ENCODE results near the gene IL17REL.
A peak's percentile ranks its signal among the peaks of the same experiment; 100 is the strongest.
"Not testable (repeated sequence)": the region's sequence is repeated elsewhere in the genome, so short reads cannot be mapped to it uniquely, and the experiment has no call there.

IL17REL gene

GRCh38 chr22:49989826-49990225, 22.7 kb downstream of the IL17REL start:
- DNase-seq (ENCODE audit: low read depth): not testable (repeated sequence)

GRCh38 chr22:49986325-49986724, 26.2 kb downstream of the IL17REL start:
- DNase-seq (ENCODE audit: low read depth): no peak

- no peak for DNase-seq (ENCODE audit: low read depth)
Observed at GRCh38 chr22:49983148-49984042, 29.2 kb downstream of the IL17REL start.

GRCh38 chr22:49981799-49982198, 30.8 kb downstream of the IL17REL start:
- DNase-seq (ENCODE audit: low read depth): not testable (repeated sequence)

DNA sequence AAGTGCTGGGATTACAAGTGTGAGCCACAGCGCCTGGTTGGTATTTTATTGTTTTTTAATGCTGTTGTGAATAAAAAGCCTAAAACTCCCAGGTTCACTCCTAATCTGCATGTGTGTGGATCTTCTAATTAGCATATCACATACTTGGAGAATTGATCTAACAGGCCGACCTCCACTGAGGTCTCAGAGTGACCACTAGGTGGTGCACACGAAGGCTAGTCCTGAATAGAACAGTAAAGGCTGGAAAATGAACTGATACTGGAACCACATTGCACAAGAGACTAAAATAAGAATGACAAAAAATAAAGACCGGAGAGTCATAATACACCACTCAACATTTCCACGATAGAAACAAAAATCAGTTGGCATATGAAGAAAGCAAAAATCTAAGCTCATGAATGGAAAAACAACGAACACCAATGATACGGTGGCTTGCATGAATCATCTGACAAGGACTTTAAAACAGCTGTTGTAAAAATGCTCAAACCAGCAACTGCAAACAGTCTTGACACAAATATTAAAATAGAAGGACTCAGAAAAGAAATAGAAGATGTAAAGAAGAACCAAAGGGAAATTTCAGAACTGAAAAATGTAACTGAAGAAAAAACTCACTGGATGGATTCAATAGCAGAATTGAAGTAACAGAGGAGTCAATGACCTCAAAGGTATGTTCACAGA, 32.8 kb downstream of the IL17REL start:
- DNase-seq (ENCODE audit: low read depth): no peak

DNA sequence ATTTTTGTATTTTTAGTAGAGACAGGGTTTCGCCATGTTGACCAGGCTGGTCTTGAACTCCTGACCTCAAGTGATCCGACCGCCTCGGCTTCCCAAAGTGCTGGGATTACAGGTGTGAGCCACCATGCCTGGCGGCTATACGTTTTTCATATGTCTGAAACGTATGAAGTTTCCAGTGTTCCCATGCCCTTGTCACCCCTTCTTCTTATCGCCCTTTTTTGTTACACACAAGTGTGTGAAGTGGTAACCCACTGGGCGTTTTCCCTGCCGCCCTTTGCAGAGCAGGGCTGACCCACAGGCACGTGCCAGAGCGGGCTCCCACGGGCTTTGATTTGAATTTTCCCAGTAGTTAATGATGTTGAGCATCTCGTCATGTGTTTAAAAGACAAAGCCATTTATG, 35.0 kb downstream of the IL17REL start:
- DNase-seq (ENCODE audit: low read depth): no peak

- DNase-seq (ENCODE audit: low read depth): no peak
Observed at GRCh38 chr22:49976439-49977175, 36.0 kb downstream of the IL17REL start.

DNA sequence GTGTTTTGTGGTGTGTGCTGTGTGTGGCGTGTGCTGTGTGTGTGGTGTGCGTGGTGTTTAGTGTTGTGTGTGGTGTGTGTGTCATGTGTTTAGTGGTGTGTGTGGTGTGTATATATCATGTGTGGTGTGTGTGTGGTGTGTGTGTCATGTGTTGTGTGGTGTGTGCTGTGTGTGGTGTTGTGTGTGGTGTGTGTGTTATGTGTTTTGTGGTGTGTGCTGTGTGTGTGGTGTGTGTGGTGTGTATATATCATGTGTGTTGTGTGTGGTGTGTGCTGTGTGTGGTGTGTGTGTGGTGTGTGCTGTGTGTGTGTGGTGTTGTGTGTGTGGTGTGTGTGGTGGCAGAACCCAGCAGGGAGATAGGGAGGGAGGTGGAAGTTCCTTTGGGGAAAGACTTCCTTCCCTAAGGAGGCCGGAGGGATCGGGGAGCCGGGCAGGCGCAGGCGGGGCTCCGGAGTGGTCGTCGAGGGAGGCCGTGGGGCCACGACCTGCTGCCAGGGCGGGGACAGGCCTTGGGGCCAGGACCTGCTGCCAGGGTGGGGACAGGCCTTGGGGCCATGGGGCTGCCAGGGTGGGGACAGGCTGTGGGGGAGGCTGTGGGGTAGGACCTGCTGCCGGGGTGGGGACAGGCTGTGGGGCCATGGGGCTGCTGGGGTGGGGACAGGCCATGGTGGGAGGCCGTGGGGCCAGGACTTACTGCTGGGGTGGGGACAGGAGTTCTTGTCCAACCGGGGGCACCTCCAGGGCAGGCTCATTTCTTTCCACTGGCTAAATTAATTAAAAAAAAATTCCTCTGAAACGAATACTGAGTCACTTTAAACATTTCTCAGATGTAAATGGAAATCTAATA, 36.8 kb downstream of the IL17REL start:
- no peak for DNase-seq (ENCODE audit: low read depth)

DNA sequence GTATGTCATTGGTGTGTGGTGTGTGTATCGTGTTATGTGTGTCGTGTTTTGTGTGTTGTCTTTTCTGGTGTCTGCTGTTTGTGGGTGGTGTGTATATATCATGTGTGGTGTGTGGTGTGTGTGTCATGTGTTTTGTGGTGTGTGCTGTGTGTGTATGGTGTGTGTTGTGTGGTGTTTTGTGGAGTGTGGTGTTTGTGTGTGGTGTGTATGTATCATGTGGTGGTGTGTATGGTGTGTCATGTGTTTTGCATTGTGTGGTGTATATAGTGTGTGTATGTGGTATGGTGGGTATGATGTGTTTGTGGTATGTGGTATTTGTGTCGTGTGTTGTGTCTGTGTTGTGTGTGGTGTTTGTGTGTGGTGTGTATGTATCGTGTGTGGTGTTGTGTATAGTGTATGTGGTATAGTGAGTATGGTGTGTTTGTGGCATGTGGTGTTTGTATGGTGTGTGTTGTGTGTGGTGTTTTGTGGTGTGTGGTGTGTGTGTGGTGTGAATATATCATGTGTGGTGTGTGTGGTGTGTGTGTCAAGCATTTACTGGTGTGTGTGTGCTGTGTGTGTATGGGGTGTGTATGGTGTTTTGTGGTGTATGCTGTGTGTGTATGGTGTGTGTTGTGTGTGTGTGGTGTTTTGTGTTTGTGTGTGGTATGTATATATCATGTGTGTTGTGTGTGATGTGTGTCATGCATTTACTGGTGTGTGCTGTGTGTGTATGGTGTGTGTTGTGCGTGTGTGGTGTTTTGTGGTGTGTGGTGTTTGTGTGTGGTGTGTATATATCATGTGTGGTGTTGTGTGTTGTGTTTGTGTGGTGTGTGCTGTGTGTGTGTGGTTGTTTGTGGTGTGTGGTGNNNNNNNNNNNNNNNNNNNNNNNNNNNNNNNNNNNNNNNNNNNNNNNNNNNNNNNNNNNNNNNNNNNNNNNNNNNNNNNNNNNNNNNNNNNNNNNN, 39.3 kb downstream of the IL17REL start:
- DNase-seq (ENCODE audit: low read depth): no peak

- no peak for DNase-seq (ENCODE audit: low read depth)
Observed at GRCh38 chr22:49972163-49973017, 40.2 kb downstream of the IL17REL start.

DNA sequence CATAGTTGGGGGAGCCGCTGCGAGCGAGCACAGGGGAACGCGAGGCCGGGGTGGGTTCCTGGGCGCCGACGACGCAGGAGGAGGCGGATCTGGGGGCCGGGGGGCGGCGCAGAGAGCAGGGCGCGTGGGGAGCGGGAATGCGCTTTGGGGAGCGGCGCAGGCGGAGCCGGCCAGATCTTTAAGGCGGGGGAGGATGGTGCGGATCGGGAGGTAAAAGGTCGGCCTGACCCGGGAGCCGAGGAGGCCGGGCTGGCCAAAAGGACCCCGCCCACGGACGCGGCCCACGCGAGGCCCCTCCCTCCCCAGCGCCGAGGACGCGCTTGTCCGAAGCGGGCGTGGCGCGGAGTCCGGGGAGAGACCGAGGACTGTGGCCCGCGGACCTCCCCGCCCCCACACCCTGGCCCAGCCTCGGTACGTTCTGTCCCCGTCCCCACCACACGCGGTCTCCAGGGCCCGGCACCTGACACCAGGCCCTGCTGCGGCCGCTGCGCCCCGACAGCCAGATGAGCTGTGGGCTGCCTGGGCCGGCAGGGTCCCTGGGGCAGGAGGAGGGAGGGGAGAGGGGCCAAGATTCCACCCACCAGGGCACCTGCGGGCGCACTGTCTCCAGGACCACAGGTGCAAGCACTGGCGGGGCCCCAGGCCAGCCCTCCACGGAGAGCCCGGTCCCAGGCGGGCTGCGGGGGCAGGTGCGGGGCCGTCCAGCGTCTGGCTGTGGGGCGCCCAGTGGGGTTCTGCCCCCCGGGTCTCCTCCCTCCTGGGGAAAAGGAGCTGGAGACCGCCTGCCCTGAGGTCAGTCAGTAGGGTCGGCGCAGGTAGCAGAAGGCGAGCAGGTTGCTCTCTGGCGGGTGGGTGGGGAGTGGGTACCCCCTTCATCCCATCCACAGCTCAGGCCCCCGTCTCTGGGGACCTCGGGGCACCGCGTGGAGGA, 41.1 kb downstream of the IL17REL start:
- DNase-seq (ENCODE audit: low read depth): no peak

- DNase-seq (ENCODE audit: low read depth): peak; percentile 93
Observed at GRCh38 chr22:49970528-49971231, 41.9 kb downstream of the IL17REL start.

DNA sequence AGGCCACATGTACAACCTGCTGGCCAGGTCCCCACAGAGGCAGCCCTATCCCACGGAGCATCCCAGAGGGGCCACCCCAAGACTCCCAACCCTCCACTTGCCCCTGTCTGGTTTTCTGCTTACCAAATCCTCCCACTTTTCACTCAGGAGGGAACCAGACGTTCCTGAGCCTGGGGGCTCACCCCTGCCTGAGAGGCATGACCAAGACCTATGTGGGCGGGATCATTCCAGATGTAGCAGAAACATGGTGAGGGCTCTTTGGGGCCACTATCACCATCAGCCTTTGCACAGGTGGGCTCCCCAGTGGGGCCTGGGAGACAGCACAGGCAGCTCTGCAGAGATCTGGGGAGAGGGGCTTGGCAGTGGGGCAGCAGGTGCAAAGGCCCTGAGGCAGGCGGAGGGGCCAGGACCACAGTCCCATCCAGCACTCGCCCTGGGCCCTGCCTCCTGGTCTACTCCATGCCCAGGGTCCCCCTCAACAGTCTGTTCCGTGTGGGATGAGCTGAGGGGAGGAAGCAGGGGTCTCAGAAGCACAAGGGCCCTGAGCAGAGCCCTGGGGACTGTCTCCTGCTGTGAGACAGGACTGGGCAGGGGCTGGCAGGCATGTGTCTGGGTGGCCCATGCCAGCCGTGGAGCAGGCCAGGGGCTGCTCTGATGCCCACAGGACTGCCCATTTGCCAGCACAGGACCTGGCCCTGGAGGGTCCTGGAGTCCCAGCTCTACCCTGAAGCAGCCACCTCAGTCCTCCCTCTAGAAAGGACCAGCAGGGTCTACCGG, 42.6 kb downstream of the IL17REL start:
- no peak for DNase-seq (ENCODE audit: low read depth)

GRCh38 chr22:49968831-49969661, 43.5 kb downstream of the IL17REL start:
- no peak for DNase-seq (ENCODE audit: low read depth)

DNA sequence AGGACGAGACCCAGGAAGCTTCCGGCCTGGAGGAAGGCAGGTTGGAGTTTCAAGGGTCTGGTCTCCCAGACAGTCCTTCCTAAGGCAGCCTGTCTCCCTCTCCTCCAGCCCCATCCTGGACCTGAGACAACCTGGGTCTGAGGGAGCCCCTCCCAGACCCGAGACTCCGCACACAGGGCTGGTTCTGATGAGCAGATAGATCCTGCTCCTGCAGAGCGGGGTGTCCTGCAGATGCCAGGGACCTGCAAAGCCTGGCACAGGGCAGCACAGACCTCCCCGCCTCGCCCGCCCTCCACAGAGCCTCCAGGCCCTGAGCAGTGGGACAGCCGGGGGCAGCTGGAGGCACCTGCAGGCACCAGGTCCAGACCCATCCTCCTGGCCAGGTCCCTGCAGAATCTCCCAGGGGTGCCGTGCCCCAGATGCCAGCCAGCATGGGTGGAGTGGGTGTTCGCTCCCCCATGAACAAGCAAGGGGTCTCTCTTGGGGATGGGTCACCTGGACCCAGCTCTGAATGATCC, 44.2 kb downstream of the IL17REL start:
- DNase-seq (ENCODE audit: low read depth): no peak

- no peak for DNase-seq (ENCODE audit: low read depth)
Observed at GRCh38 chr22:49967706-49968208, 44.8 kb downstream of the IL17REL start.

All from stimulated activated CD8-positive, alpha-beta memory T cell treated with anti-CD3 and anti-CD28 coated beads, Interleukin-12 subunit alpha, Interleukin-12 subunit beta, amount 100 ng/mL, for 1 hour (primary cell).